HG03108 (cell line): Measurements from ENCODE around the gene LMF2.
A peak's percentile ranks its signal among the peaks of the same experiment; 100 is the strongest.
"Not testable (repeated sequence)": the region's sequence is repeated elsewhere in the genome, so short reads cannot be mapped to it uniquely, and the experiment has no call there.

Experiments used
- ATAC-seq: cut with Tn5 transposase; IDR thresholded peaks from one replicate; pipeline ENCODE4 v1.9.1; 2021; ENCODE audit warnings: moderate library complexity; ENCODE audit not compliant: unreplicated experiment

LMF2 gene

DNA sequence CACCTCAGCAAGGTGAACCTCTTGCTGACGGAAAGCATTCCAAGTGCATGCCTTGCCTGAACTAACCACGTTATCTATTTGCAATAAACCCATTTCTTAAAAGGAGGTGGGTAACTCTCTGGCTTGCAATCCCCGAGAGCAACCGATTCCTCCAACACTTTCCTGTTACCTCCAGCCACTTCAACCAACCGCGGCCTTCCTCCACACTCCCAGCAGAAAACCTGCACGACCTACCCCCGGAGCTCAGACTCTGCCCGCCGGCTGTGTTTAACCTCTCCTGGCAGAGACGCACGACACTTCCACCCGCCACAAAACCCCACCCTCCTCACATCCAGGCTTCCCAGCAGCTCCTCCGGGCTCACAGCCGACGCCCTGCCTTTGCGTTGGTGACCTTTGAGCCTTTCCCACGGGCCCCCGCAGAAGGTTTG, 17.2 kb upstream of the LMF2 start:
- ATAC-seq, result no peak

DNA sequence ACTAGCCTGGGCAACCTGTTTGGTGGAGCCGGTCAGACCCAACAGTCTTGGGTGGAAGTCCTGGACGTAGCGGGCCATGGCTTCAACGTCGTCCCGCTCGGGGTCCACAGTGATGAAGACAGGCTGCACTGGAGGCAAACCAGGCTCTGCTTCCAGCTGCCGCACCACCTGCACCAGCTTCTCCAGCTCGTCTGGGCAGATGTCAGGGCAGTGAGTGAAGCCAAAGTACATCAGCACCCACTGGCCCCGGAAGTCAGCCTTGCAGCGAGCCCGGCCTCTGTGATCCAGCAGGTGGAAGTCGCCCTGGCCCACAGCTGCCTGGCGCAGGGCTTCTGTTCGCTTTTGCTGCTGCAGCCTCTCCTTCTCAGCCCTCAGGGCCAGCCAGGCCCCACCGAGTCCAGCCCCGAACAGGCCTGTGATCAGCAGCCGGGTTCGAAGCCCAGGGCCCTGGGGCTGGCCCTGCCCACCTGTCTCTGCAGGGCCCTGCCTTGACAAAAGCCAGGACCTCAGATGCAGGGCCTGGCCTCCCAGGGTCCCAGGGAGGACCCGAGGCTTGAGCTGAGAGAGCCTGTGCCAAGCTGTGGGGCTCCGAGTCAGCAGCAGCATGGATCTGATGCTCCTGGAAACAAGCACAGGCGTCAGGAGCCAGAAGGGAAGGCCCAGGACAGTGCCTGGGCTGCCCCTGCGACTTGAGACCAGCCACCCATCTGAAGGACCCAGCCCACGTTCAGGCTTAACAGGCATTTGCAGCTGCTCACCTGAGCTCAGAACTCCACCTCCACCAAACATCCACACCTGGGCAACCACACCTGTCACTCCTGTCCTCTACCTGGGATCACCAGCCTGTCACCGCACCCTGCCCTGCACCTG, 16.5 kb upstream of the LMF2 start:
- ATAC-seq, result no peak

DNA sequence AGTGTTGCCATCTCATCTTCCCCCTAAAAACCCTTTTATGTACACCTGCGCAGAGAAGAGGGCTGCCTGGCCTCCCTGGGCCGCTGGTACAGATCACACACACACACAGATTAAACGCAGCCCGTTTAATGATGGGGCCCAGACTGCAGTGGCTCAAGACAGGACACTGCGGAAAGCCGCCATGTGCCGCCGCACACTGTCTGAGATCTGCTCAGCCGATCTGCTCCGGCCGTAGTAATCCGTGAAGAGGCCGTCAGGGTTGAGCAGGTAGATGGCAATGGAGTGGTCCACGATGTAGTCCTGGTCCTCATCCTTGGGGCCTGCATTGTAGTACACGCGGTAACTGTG, 15.9 kb upstream of the LMF2 start:
- ATAC-seq, result no peak

DNA sequence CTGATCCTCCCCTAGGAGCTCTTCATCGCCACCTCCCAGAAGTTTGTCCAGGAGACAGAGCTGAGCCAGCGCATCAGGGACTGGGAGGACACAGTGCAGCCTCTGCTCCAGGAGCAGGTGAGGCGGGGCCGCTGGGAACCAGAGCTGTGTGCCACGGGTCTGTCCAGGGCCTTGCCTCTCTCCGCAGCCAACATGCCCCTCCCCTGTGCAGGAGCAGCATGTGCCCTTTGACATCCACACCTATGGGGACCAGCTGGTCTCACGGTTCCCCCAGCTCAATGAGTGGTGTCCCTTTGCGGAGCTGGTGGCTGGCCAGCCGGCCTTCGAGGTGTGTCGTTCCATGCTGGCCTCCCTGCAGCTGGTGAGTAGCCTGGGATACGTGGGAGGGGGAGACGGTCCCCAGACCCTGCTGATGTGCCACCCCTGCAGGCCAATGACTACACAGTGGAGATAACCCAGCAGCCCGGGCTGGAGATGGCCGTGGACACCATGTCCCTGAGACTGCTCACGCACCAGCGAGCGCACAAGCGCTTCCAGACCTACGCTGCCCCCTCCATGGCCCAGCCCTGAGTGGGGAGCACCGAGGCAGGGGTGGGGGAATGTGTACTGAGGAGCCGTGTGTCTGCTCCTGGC, 15.4 kb upstream of the LMF2 start:
- no peak for ATAC-seq

DNA sequence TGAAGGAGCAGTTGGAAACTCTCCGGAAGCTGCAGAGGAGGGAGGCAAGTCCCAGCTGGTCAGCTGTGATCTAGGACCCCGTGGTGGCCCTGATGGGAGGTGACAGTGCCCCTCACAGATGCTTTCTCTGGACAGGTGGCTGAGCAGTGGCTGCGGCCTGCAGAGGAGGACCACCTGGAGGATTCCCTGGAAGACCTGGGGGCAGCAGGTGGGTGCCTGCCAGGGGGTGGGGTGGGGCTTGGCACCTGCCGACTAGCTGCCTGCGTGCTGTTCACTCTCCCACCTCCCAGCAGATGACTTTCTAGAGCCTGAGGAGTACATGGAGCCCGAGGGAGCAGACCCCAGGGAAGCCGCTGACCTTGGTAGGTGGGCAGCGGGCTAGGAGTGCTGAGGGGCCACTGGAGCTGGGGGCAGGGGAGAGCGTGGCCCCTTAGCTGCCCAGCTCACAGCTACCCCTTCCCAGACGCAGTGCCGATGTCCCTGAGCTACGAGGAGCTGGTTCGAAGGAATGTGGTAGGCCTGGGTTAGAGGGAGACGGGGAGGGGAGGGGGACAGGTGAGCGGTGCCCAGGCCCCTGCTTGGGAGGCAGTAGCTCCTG, 14.8 kb upstream of the LMF2 start:
- no peak for ATAC-seq

DNA sequence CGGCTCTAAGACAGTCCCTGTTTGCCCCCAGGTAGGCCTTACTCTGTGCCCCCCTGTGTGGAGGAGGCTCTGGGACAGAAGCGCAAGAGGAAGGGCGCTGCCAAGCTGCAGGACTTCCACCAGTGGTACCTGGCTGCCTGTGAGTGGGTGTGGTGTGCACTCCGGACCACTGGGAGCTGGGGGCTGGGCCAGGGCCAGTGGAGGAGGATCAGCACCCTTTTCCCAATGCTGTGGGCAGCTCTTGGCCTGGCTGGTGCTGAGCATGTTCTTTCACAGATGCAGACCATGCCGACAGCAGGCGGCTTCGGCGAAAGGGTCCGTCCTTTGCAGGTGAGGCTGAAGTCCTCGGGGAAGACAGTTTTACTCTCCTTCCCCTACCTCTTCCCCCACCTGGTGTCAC, 14.2 kb upstream of the LMF2 start:
- ATAC-seq, result no peak

DNA sequence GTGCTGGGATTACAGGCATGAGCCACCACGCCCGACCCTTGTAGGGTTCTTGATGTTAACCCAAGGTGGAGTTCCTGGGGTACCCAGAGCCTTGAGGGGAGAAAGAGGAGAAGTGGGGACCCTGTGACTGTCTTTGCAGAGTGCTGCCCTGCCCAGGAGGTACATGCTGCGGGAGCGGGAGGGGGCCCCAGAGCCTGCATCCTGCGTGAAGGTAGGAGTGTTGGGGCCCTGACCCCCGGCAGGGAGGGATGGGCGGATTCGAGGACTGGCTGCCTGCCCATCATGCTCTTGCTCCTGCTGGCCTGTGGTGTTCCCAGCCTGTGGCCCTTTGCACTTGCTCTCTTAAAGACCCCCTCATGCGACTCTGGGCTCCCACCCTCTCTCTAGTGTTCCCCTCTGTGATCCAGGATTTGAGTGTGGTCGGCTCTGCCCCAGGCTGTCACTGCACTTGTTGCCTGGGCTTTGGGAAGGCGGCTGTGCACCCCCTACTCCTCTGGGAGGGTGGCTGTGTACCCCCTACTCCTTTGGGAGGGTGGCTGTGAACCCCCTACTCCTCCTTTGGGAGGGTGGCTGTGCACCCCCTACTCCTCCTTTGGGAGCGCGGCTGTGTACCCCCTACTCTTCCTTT, 13.4 kb upstream of the LMF2 start:
- no peak for ATAC-seq

DNA sequence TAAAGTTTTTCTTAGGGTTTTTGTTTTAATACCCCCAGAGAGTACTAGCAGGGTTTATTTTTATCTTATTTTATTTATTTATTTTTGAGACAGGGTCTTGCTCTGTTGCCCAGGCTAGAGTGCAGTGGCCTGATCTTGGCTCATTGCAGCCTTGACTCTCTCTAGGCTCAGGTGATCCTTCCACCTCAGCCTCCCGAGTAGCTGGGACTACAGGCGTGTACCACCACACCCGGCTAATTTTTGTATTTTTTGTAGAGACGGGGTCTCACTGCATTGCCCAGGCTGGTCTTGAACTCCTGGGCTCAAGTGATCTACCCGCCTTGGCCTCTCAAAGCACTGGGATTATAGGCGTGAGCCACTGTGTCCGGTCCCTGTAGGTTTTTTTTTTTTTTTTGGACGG, 12.7 kb upstream of the LMF2 start:
- ATAC-seq, result not testable (repeated sequence)

DNA sequence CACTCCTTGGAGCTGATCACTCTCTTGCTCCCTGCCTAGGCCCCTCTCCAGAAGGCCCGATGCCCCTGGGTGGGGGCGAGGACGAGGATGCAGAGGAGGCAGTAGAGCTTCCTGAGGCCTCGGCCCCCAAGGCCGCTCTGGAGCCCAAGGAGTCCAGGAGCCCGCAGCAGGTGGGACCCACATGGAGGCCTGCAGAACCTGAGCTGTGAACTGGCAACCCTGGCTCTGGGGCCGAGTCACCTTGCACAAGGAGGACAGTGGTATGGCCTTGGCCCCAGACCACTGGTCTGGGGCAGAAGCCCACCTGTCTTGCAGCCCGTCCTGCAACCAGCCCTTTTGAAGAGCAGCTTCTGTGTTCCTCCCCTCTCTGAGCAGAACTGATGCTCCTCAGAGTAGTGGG, 11.6 kb upstream of the LMF2 start:
- ATAC-seq, result no peak

DNA sequence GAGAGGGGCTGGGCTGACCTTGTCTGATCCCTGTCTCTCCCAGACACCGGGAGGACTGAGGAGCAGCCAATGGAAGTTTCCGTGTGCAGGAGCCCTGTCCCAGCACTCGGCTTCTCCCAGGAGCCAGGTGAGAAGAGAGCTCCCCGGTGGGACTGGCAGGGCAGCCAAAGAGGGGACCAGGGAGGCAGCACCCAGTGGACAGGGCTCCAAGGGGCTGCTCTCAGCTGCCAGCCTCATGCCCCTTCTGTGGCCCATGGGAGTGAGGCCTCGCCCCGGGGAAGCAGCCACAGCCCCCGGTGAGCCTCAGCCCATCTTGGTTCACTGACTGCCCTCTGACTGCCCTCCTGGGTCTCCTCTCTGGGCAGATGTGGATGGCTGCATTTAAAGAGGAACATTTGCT, 11.1 kb upstream of the LMF2 start:
- no peak for ATAC-seq

DNA sequence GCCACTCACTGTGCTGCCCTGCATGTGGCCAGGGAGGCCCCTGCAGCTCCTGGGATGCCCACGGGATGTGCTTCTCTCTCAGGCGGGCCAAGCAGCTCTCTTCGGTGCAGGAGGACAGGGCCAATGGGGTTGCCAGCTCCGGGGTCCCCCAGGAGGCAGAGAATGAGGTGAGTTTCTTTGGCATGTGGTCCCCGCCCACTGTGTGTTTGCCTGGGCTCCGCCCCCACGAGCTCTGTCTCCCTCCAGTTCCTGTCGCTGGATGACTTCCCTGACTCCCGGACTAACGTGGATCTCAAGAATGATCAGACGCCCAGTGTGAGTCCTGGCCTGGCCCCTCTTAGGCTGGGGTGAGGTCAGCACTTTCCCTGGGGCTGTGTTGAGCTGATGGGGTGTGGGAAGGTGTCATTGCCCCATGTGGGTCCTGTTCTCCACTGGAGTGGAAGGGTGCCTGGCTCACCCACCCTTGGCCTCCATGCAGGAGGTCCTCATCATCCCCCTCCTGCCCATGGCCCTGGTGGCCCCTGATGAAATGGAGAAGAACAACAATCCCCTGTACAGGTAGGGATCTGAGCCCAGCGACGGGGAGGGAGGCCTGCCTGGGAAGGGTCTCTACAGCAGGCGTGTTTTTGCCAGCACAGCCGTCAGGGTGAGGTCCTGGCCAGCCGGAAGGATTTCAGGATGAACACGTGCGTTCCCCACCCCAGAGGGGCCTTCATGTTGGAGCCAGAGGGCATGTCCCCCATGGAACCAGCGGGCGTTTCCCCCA, 10.2 kb upstream of the LMF2 start:
- ATAC-seq, result no peak

DNA sequence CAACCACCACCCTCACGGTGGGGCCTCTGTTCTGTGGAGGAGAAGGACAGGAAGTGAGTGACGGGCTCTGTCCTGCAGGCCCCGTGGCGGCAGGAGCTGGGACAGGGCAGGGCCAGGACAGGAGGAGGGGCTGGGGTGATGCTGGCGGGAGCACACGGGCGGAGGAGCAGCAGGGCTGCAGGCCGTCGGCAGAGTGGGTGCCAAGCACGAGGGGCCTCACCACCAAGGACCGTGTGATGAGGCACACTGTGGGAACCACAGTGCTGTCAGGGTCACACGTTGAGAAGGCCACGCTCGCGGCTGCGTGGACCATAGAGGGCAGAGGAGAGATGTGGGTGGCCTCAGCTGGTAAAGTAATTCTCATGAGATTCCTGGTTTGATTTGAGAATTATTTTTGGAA, 9.4 kb upstream of the LMF2 start:
- no peak for ATAC-seq

DNA sequence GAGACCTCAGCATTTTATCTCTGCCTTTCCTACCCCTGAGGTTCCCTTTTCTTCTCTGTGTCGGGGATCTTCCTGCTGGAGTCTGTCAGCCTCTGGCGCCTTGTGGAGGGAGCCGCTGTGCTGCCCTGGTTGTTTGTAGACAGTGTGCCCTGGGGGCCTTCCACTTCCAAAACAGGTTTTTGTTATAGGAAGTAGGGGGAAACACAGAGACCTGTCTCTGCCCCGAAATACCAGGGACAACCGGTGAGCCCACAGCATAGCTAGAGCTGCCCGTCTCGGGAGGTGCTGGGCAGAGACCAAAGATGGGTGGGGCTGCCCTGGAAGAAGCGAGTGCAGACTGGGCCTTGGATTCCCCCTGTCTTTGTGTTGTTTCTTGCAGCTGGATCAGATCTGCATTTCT, 8.6 kb upstream of the LMF2 start:
- no peak for ATAC-seq

DNA sequence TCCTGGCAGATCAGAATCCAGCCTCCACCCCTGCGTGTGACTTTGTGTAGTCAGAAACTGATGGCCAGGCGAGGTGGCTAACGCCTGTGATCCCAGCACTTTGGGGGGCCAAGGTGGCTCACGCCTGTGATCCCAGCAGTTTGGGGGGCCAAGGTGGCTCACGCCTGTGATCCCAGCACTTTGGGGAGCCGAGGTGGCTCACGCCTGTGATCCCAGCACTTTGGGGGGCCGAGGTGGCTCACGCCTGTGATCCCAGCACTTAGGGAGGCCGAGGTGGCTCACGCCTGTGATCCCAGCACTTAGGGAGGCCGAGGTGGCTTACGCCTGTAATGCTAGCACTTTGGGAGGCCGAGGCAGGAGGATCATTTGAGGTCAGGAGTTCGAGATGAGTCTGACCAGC, 5.7 kb upstream of the LMF2 start:
- ATAC-seq, result no peak

DNA sequence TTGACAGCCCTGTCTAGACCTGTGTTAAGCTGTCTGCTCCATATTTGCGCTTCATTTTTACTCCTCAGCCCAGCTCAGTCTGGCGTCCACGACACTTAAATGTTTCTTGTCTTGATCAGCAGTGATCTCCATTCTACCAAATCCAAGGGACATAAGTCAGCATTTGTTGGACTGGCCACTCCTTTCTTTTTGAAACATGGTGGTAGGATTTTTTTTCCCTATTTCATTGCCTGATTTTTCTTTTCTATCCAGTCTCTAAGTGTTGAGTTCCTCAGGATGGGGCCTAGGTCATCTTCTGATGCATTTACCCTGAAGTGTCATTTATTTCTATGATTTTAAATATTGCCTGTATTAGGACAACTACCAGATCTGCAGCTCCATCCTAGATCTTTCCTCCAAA, 1.4 kb upstream of the LMF2 start:
- no peak for ATAC-seq

DNA sequence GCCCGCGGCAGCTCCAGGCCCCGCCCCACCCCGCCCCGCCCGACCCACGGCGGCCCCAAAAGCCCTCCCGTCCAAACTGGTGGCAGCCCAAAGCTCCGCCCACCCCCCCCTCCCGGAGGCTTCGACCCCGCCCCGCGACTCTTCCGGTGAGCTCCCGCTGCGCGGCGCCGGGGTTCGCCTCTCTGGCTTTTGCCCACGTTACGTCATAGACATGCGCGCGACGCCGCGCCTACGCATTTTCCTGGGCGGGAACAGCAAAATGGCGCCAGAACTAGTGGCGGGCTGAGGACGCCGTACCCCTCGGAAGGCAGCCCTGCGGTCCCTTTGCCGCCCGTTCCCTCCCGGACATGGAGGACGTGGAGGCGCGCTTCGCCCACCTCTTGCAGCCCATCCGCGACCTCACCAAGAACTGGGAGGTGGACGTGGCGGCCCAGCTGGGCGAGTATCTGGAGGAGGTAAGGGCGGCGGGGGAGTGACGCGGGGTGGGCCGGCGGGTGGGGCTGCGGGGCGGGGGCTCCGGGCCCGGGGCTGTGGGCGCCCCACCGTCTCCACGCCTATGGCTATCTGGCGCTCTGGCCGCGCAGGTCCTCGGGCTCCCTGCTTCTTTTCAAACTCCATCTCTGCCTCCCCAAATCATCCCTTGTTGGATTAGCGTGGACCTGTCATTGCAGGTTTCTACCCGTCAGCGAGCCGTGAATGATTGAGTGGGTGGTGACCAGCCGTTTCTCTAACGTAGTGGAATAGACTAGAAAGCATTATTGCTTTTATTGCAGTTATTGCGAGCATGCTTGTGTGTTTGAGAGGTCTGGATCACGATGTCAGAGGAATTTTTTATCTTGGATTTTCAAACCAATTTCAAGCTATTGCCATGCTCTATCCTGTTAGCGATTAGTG, 736 bp upstream of the LMF2 start, which contains the start of gene NCAPH2:
Gene NCAPH2, plus strand, starts transcription at position 234 of the 894 bp plus-strand sequence. Its CDS starts 114 bp downstream, at position 348.
- peak; percentile 54 for ATAC-seq

DNA sequence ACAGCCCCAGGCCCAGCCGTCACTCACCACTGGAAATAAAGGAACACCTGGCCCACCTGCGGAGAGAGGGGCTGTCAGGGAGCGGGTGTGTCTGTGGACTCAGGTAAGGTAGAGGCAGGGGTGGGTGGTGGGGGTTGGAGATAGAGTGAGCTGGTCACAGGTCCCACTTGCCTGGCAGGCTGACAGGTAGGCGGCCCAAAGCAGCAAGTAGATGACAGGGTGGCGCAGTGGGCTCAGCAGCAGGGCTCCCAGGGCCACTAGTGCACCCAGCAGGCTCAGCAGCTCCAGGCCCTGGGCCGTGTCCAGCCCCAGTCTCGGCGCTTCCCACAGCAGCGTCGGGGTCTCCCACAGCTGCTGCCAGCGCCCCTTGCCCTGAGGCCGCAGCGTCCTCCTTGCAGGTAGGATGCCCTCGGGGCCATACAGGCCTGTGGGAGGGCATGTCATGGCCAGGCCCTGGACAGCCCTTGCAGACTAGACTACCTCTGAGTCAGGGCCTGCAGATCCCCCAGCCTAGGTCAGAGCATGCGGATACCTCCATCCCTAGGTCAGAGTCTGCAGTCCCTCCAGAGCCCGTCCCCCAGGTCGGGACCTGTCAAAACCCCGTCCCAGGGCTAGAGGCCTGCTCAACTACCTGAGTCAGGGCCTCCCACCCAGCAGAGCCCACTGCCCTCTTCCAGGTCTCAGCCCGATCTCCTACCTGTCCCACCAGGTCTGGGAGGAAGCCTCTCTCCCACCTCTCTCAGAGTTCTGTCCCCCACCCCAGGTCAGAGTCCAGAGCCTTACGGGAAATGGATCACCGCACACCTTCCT, 686 bp downstream of the LMF2 start:
- no peak for ATAC-seq

DNA sequence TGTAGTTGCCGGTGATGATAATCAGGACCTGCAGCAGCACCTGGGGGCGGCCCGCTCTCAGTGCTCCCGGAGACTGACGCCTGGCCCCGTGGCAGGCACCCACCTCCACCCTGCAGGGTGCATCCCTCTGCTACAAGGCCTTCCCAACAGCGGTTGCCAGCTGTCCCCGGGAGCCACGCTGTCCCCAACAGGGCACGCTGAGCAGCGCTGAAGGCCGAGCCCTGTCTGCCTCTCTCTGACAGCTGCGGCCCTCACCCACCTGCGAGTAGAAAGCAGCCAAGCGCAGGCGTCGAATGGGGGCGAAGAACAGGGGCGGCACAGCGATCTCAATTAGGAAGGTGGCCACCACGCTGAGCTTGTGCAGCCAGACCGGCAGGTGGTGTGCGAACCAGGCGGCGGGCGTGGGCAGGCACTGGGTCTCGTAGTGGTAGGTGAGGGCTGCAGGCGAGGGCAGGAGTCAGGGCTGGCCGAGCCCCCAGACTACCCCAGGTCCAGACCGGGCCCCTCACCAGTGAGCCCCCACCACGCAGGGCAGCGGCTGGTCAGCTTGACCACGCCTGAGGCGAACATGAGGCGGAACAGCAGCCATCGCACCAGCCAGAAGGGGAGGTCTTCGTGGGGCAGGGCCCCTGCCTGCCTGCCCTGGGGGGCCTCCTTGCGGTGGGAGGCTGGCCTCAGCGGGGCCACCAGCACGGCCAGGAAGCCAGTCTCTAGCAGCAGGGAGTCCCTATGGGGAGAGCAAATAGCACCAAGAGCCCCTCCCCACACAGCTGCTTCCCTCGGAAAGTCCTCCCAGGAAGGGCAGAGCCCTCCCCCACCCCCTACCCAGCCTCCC, 1.5 kb downstream of the LMF2 start:
- no peak for ATAC-seq
